Subcutaneous adipose tissue (tissue), 4 donors: ENCODE measurements around the gene IL36G. TPM values are rescaled to one million over a fixed set of nuclear protein-coding genes. Genes with fewer than 3 reads are reported as not detected.

Source experiments
- total RNA-seq, 4 donors: library from RNA; depleted of rRNA; stranded (reverse); fragments of >200 nt; gene quantifications; one replicate each; pipeline ENCODE4 v1.1.0, GENCODE V29; 2016
- TF ChIP-seq, protein P1 (sequence below): fragments of 450-650 bp; IDR thresholded peaks from one replicate; pipeline ENCODE4 v1.5.1; 2016; ENCODE audit warnings: low read depth, mild to moderate bottlenecking, control low read depth, antibody characterized with exemption, moderate library complexity

Gene IL36G
- total RNA-seq, 4 donors from 2014 or later = not detected

DNA sequence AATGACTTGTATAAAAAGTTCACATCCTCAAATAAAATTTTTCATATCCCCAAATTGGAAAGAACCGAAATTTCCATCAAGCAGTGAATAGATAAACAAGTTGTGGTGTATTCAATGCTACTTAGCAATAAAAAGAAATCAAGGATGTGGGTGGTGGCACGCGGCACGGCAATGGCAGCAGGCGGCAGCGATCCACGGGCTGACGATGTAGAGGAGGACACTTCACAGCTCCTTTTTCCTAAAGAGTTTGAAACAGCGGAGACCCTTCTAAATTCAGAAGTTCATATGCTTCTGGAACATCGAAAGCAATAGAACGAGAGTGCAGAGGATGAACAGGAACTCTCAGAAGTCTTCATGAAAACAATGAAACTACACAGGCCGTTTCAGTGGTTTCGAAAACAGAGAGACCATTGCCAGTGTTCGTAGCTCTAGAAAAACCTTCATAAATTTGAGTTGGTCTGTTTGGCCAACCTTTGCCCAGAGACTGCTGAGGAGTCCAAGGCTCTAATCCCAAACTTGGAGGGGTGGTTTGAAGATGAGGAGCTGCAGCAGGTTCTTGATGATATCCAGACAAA is 17.6 kb downstream of the IL36G start:
- TF ChIP-seq, protein P1, sequence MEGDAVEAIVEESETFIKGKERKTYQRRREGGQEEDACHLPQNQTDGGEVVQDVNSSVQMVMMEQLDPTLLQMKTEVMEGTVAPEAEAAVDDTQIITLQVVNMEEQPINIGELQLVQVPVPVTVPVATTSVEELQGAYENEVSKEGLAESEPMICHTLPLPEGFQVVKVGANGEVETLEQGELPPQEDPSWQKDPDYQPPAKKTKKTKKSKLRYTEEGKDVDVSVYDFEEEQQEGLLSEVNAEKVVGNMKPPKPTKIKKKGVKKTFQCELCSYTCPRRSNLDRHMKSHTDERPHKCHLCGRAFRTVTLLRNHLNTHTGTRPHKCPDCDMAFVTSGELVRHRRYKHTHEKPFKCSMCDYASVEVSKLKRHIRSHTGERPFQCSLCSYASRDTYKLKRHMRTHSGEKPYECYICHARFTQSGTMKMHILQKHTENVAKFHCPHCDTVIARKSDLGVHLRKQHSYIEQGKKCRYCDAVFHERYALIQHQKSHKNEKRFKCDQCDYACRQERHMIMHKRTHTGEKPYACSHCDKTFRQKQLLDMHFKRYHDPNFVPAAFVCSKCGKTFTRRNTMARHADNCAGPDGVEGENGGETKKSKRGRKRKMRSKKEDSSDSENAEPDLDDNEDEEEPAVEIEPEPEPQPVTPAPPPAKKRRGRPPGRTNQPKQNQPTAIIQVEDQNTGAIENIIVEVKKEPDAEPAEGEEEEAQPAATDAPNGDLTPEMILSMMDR = no peak

DNA sequence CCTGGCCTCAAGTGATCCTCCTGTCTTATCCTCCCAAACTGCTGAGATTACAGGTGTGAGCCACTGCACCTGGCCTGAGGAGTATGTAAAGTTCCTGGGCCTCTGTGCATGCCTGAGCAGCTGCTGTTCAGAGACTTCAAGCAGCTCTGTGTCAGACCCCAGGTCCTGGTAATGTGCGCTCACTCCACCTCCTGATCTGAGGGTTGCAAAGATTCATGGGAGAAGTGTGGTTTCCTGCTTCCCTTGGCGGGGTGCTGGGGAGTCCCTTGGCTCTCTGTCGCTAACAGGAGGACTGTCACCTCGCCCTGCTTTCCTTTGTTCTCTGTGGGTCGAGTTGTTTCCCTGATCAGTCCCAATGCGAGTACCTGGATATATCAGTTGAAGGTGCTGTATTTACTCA is 18.8 kb downstream of the IL36G start:
- TF ChIP-seq, protein P1 = no peak

DNA sequence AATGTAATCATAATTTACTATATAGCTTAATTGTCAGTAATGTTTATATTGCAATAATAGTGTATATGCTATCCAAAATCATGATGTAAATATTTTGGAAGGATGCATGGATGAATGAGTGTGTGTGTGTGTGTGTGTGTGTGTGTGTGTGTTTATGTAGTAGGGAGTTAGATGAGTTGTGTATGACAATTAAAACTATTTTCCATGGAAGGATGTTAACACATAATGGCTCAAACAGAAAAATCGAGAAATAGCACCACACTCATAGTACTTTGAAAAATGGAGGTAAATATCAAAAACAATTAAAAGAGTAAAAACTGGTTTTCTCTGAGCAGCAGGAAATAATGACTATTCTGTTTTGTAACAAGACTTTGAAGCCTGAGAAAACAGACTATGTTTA is 19.3 kb downstream of the IL36G start:
- TF ChIP-seq, protein P1 = no peak

DNA sequence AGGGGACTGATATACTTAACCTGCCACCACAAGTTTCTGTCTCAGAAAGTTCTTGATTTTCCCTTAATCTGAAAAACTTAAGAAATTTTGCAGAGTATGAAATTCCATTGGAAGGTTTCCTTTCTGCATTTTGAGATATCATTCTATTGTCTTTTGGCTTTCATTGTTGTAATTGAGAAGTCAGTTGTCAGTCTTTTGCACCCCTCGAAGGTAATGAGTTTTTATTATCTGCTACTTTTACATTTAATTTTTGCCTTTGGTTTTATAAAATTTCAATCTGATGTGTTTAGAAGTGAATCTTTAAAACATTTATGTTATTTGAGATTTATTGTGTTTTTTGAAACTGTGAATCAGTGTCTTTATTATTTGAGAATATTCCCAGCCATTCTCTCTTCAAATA is 22.6 kb downstream of the IL36G start:
- TF ChIP-seq, protein P1 = no peak

DNA sequence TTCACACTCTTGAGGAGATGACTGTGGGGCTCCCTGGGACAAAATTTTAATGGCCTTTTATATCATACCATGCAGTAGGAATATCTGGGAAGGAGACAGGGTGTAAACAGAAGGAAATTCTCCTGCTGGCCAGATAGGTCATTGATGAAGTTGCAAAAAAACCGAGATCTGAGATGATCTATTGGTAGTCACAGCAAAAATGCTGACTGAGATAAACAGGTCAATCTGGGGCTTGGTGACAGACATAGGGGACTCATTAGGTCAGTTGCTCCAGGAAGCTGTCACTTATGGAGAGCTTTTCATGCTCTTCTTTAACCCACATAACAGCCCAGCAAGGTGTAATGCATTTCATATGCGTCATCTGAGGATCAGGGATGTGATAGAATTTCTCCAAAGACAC is 24.9 kb downstream of the IL36G start:
- TF ChIP-seq, protein P1 = no peak

DNA sequence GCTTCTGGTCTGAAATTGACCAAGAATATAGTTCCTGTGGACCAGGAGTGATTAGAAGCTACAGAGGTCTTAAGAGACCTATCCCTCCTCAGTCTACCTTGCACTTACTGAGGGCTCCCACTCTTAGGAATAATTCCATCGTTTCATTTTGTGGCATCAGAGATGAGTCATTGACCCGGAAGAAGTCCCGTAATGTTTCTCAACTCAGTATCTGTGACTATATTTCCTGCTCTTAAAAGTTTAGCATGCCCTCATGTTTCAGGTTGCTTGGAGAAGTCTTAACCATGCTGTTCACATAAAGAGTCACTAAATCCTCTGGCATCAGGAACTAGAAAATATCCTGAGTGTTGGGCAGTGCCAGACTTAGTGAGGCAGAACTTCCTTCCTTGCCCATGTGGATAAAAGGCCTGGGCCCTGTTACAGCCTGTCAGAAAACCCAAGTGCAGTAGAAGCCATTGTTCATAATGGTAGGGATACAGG is 27.3 kb downstream of the IL36G start, which contains the start of gene IL36A:
Gene IL36A, plus strand, starts transcription at position 430 of the 480 bp plus-strand sequence. CDS start 413 bp downstream, outside the sequence.
- TF ChIP-seq, protein P1 = no peak

DNA sequence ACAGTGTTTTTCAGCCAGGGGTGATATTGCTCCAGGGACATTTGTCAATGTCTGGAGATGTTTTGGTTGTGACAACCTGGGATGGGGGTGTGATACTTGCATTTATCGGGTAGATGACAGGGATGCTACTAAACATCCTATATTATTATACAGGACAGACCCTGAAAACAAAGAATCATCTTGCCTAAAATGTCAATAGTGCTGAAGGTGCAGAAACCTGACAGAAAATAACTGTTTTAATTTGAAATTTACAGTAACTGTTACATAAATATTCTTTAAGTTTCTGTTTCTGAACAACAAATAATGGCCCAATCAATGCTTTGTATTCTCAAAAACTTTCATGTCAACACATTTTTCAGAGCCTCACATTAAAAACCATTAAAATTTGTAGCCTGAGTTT is 29.4 kb downstream of the IL36G start:
- TF ChIP-seq, protein P1 = no peak
